ENCODE results near the gene DMWD.

GRCh38 chr19:45815481-45816216 lies 23.0 kb upstream of the DMWD start:
- TF ChIP-seq RCOR1 (IDR thresholded peaks at IDR 0.05; ENCODE audit: low read depth, low read length) (no peak), CTCF (IDR thresholded peaks at IDR 0.05) (no peak), JUN (IDR thresholded peaks at IDR 0.05) (no peak), MAX (IDR thresholded peaks at IDR 0.05) (no peak), POLR2A (IDR thresholded peaks at IDR 0.05; ENCODE audit: low read length) (no peak), CBX8 (IDR thresholded peaks at IDR 0.05) (no peak), EHMT2 (IDR thresholded peaks at IDR 0.05; ENCODE audit: low read depth) (no peak), RNF2 (IDR thresholded peaks at IDR 0.05; ENCODE audit: borderline replicate concordance, low read depth) (no peak), KDM5A (IDR thresholded peaks at IDR 0.05) (no peak), POLR2AphosphoS2 (conservative IDR thresholded peaks at IDR 0.05; ENCODE audit: low read length) (no peak), CEBPB (IDR thresholded peaks at IDR 0.05) (no peak), CHD2 (IDR thresholded peaks at IDR 0.05; ENCODE audit: low read length, partially characterized antibody) (no peak), CHD4 (IDR thresholded peaks at IDR 0.05; ENCODE audit: borderline replicate concordance) (no peak)

Measured in A549 (cell line).